GM23248 (cell line): ENCODE measurements around the gene TIMM23.
"Not testable (repeated sequence)": the region's sequence is repeated elsewhere in the genome, so short reads cannot be mapped to it uniquely, and the experiment has no call there.

Experiments used
- EZH2 ChIP-seq: fragments of 200-600 bp; sonication (generic); IDR thresholded peaks from 2 replicates; pipeline ENCODE4 v1.6.1; 2018; ENCODE audit warnings: antibody characterized with exemption, mild to moderate bottlenecking; ENCODE audit not compliant: insufficient read depth, poor library complexity, severe bottlenecking
- EZH2phosphoT487 ChIP-seq: fragments of 200-600 bp; sonication (generic); IDR thresholded peaks from 2 replicates; pipeline ENCODE4 v1.6.1; 2018; ENCODE audit warnings: antibody characterized with exemption, moderate library complexity, mild to moderate bottlenecking, low read depth; ENCODE audit not compliant: insufficient read depth

GRCh38 chr10:45985590-45985989, 13.3 kb downstream of the TIMM23 start:
- not testable (repeated sequence) for TF ChIP-seq EZH2, EZH2phosphoT487
